CD4-positive, alpha-beta T cell treated with Interleukin-6 for 4 hours (primary cell): Measurements from ENCODE around the gene ACOT9.
"Not testable (repeated sequence)": the region's sequence is repeated elsewhere in the genome, so short reads cannot be mapped to it uniquely, and the experiment has no call there.

Source experiments
- DNase-seq: peaks from one replicate; pipeline ENCODE4 v3.0.0-alpha.2; 2020; ENCODE audit warnings: mixed read lengths

ACOT9 gene

GRCh38 chrX:23742697-23743622 lies at the start of gene ACOT9:
Gene ACOT9 (minus strand): TSS chrX:23743276. CDS start chrX:23743144, 132 bp downstream.
- DNase-seq = peak; percentile 69

GRCh38 chrX:23790155-23790497 lies 47.0 kb upstream of the ACOT9 start:
- no peak for DNase-seq

DNA sequence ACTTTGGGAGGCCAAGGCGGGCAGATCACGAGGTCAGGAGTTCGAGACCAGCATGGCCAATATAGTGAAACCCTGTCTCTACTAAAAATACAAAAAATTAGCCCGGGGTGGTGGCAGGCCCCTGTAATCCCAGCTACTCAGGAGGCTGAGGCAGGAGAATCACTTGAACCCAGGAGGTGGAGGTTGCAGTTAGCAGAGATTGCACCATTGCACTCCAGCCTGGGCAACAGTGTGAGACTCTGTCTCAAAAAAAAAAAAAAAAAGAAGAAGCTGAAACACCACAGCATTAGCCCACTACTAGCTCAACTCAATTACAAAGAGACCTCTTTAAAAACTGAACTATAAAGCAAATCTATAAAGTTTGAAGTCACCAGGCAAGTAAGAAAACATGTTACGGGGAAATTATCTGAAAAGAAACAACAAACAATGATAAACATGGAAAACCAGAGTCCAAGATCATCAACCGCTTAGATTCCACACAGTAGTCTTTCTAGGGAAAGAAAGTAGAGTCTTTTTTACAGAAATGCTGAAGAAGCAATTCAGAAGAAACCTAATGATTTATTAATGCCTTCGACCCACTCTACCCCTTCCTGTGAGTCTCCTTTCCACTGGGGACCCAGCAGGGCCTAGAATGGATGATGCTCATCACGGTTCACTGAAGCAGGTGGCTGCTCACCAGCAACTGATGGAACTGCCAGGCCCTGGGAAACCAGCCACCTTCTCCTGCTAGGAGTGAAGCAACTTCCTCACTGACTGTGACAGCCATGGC lies 46.5 kb upstream of the ACOT9 start:
- no peak for DNase-seq

- DNase-seq = no peak
Measured at GRCh38 chrX:23788946-23789345, 45.9 kb upstream of the ACOT9 start.

- no peak for DNase-seq
Measured at GRCh38 chrX:23788521-23788920, 45.4 kb upstream of the ACOT9 start.

- no peak for DNase-seq
Measured at GRCh38 chrX:23787745-23788118, 44.7 kb upstream of the ACOT9 start.

GRCh38 chrX:23786268-23786815 lies 43.3 kb upstream of the ACOT9 start:
- no peak for DNase-seq

- DNase-seq = no peak
Measured at GRCh38 chrX:23785580-23785979, 42.5 kb upstream of the ACOT9 start.

DNA sequence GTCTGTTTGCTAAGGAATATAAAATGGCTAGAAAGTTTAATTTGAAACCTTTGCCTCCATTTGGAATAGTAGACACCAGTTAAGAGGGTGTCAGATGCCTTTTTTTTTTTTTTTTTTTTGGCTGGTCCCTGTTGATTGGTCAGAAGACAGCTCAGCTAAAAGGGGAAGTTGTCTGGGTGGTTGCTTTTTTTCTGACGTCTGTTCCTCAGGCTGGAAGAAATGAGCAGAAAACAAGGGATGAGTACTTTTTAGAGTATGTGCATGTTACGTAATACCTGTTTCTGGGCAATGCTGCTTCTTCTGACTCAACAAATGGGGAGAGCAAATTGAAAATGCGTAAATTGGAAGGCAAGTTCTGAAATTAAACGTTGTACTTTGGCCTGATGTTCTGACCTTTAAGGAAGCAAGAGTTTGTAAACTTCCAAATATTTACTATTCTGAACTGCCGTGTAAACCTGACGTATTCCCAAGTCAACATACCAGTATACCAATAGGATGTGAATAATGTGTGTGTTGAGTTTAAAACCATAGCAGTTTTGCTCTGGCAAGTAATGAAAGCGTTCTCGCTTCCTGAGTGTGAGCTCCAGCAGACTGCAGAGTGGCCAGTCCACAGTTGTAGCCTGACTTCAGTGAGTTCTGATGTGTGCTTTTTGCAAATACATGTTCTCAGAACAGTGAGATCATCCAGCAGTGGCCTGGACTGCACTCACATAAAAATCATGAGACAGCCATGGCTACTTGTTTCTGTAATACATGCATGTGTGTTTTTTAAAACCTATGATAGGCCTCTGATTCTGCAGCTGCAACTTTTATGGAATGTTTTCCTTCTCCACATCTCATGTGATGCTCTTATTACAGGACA lies 41.6 kb upstream of the ACOT9 start:
- DNase-seq = no peak

DNA sequence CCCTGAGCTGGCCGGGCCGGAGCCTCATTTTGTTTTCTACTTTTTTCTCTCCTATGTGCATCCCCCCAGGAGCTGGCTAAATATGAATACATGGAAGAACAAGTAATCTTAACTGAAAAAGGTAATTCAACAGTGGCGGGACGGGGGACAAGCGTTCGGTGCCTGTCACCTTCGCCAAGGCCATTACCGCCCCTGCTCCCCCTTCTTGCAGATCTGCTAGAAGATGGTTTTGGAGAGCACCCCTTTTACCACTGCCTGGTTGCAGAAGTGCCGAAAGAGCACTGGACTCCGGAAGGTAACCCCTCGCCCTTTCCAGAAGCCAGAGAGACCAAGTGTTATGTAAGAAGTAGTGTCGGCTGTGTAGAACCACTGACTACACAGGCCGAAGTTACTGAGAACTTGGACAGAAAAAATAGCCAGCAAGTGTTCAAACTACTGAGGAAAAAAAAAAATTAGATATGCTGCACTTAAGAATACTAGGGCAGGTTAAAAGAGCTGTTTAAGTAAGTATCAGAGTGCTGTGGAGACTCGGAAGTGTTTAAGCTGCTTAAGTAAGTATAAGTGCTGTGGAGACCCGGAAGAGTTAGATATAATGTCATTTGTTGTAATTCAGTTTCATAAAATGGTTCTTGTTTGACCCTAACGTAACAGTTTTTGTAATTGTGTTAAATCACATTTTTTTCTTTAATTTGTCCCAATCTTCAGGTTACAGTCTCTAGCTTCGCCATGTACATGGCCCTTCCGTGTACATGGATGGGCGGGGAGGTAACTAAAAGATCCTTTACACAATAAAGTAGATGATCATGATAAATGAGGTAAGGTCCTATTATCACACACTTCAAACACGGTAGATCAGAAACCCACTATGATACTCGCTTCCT lies 40.8 kb upstream of the ACOT9 start:
- DNase-seq = no peak

DNA sequence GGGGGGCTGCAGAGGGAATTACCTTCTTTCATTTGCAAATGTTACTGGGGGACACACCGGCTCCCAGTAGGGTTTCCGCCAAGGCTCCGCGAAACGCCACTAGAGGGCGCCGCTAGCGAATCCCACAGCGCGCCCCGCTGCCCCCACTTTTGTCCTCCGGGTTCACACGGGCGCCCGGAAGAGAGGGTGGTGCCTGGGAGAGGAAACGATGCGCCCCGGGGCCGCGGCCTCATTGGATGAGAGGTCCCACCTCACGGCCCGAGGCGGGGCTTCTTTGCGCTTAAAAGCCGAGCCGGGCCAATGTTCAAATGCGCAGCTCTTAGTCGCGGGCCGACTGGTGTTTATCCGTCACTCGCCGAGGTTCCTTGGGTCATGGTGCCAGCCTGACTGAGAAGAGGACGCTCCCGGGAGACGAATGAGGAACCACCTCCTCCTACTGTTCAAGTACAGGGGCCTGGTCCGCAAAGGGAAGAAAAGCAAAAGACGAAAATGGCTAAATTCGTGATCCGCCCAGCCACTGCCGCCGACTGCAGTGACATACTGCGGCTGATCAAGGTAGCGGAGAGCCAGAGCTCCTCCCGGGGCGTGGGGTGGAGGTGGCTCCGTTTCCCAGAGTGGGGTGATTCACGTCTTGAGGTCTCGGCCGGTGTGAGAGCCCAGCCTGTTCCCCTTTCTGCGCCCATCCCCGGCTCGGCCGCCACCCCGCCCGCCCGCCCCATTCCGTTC lies 40.0 kb upstream of the ACOT9 start, which contains the start of gene SAT1:
Gene SAT1, plus strand, starts transcription at position 311 of the 726 bp plus-strand sequence. Its CDS starts 179 bp downstream, at position 490.
- DNase-seq = peak; percentile 95

- DNase-seq = no peak
Measured at GRCh38 chrX:23782455-23782854, 39.4 kb upstream of the ACOT9 start.

GRCh38 chrX:23779025-23779424 lies 35.9 kb upstream of the ACOT9 start:
- no peak for DNase-seq

DNA sequence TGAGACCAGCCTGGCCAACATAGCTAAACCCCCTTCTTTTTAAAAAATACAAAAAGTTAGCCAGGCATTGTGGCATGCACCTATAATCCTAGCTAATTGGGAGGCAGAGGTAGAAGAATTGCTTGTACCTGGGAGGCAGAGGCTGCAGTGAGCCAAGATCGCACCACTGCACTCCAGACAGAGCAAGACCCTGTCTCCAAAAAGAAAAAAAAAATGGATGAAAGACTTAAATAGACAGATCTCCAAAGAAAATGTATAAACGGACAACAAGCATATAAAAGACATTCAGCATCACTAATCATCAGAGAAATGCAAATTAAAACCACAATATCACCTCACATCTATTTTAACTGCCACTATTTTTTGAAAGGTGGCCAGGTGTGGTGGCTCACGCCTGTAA lies 33.3 kb upstream of the ACOT9 start:
- no peak for DNase-seq

GRCh38 chrX:23773601-23774175 lies 30.6 kb upstream of the ACOT9 start:
- peak; percentile 57 for DNase-seq

GRCh38 chrX:23771086-23771485 lies 28.0 kb upstream of the ACOT9 start:
- DNase-seq = not testable (repeated sequence)

DNA sequence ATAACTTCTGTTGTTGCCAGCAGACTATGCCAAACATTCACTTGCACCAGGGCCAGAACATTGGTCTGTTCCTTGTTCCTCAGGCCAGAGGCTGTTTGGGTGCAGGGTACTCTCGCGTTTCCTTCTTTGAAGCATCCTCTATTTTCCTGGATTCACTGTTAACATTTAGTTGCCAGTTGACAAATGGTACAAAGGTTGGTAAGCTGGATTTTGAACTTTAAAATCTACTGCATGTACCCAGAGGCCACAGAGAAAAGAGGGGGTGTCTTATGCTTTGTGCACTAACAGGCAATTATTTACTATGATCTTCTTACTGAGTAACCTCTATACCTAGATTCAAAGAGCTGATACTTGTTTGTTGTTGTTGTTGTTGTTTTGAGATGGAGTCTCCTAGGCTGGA lies 27.1 kb upstream of the ACOT9 start:
- DNase-seq = no peak

- peak; percentile 19 for DNase-seq
Measured at GRCh38 chrX:23766650-23767551, 23.8 kb upstream of the ACOT9 start.

DNA sequence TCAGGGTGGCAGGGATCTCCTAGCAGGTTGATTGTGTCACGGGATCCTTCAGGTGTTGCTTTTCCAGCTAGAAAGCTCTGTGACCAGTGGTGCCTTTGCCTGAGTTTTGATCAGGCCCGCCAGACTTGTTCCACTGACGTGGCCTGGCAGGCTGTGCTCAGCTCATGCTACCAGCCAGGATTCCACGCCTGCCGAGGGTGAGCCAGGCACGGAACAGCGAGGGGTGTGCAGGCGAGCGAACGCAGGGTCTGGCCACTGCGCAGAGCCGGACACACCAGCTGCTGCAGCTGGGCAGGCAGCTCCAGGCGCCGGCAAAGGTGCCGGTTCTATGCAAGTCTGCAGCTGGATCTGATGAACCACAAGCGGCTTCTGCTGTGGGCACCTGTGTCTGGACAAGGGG lies 22.8 kb upstream of the ACOT9 start:
- DNase-seq = no peak
